K562 (cell line): ENCODE measurements around the gene GAB1. TPM values are rescaled to one million over a fixed set of nuclear protein-coding genes. Genes with fewer than 3 reads are reported as not detected.

Experiments used
- ATAC-seq: fragments of 200-7000 bp; cut with Tn5 transposase; 3 replicates; pipeline ENCODE4 v1.9.1; 2020; ENCODE audit warnings: moderate library complexity
- BruUV-seq: library from RNA; stranded (reverse); fragments of 400-500 nt; replicated peaks from 2 replicates; lab custom pipeline; 2021; lab: Mats Ljungman, UMichigan
- CTCF ChIA-PET: fragments of 300-600 bp; formaldehyde crosslinking; extraction: SDS; loops from one replicate; lab custom pipeline; 2021; ENCODE audit warnings: low intra/inter-chr PET ratio; lab: Yijun Ruan, JAX
- POLR2A ChIA-PET: fragments of 300-600, 350-650 bp; sonication (Branson Sonifier 250); formaldehyde crosslinking; extraction: SDS; loops from one replicate; lab custom pipeline; 2021; ENCODE audit warnings: antibody characterized with exemption, inconsistent platforms; lab: Yijun Ruan, JAX
- DNase-seq, 4 experiments: peaks; one replicate each; pipeline versions ENCODE4 v3.0.0 to v3.0.0-alpha.2; 2011 to 2018; ENCODE audit warnings: low spot score in 3 of 4, mixed read lengths in 3 of 4; ENCODE audit errors: extremely low read depth in 1 of 4
- FAIRE-seq: peaks from 2 replicates; lab custom pipeline; 2011; peaks lifted over from hg19 to GRCh38; lab: Jason Lieb, UNC
- H2AFZ ChIP-seq: 2 replicates; pipeline ENCODE4 v1.6.0; 2011; ENCODE audit warnings: low read depth, low read length, control low read depth, inconsistent platforms
- H3K27ac ChIP-seq: fragments of 200-600 bp; 3 replicates; pipeline ENCODE4 v1.8.0; 2011; ENCODE audit warnings: low read depth, mild to moderate bottlenecking, control low read depth, inconsistent platforms, low read length, moderate library complexity, mixed read lengths; ENCODE audit errors: extremely low read depth
- H3K27me3 ChIP-seq, 2 experiments: fragments of 300-600 bp in 1 of 2; 2 replicates in 1 of 2; 3 replicates in 1 of 2; pipeline versions ENCODE4 v1.6.0 to v1.8.0; 2011; ENCODE audit warnings: inconsistent platforms in 2 of 2, low read length in 2 of 2, mild to moderate bottlenecking in 1 of 2, mixed read lengths in 1 of 2, moderate library complexity in 1 of 2; ENCODE audit not compliant: control insufficient read depth in 2 of 2, insufficient read depth in 2 of 2
- H3K36me3 ChIP-seq: fragments of 300-600 bp; 3 replicates; pipeline ENCODE4 v1.8.0; 2011; ENCODE audit warnings: mild to moderate bottlenecking, low read length, inconsistent platforms; ENCODE audit not compliant: control insufficient read depth, insufficient read depth
- H3K4me1 ChIP-seq, 2 experiments: fragments of 200-600 bp in 1 of 2; replicated peaks in 1 of 2; 2 replicates in 1 of 2; 3 replicates in 1 of 2; pipeline versions ENCODE4 v1.5.1 to v1.8.0; 2011; ENCODE audit warnings: inconsistent platforms in 2 of 2, low read length in 2 of 2, mild to moderate bottlenecking in 1 of 2, mixed read lengths in 1 of 2, moderate library complexity in 1 of 2; ENCODE audit not compliant: control insufficient read depth in 2 of 2, insufficient read depth in 2 of 2
- H3K4me2 ChIP-seq: 2 replicates; pipeline ENCODE4 v1.6.1; 2011; ENCODE audit warnings: low read length, control low read depth, inconsistent platforms, mixed read lengths; ENCODE audit not compliant: insufficient read depth
- H3K4me3 ChIP-seq: fragments of 200-600 bp; sonication (generic), shearing (Covaris generic); 2 replicates; pipeline ENCODE4 v1.5.1; 2016; ENCODE audit warnings: control low read depth, inconsistent platforms
- H3K79me2 ChIP-seq: fragments of 200-600 bp; 3 replicates; pipeline ENCODE4 v1.8.0; 2011; ENCODE audit warnings: low read length, inconsistent platforms; ENCODE audit not compliant: control insufficient read depth, insufficient read depth
- H3K9ac ChIP-seq, 2 experiments: 2 replicates each; pipeline versions ENCODE4 v1.6.0 to v1.6.1; 2011; ENCODE audit warnings: low read depth in 2 of 2, low read length in 2 of 2, control low read depth in 1 of 2, inconsistent platforms in 1 of 2, mild to moderate bottlenecking in 1 of 2, mixed read lengths in 1 of 2; ENCODE audit not compliant: insufficient read depth in 1 of 2
- H3K9me1 ChIP-seq: one replicate; pipeline ENCODE4 v1.6.0; 2011; ENCODE audit warnings: inconsistent platforms, mild to moderate bottlenecking, low read length, moderate library complexity; ENCODE audit not compliant: control insufficient read depth, insufficient read depth
- H3K9me3 ChIP-seq: replicated peaks from 2 replicates; pipeline ENCODE4 v1.5.1; 2011; ENCODE audit warnings: low read depth, low read length, inconsistent platforms; ENCODE audit not compliant: control insufficient read depth, insufficient read depth
- H4K20me1 ChIP-seq: replicated peaks from 2 replicates; pipeline ENCODE4 v1.6.1; 2011; ENCODE audit warnings: low read length, inconsistent platforms, mixed read lengths; ENCODE audit not compliant: control insufficient read depth, insufficient read depth
- ATF2 ChIP-seq: sonication (generic); formaldehyde crosslinking; IDR thresholded peaks from 2 replicates; pipeline ENCODE4 v1.8.1; 2022; ENCODE audit warnings: missing genetic modification reagents
- ATF7 ChIP-seq: fragments of 450-650 bp; IDR thresholded peaks from 2 replicates; pipeline ENCODE4 v1.7.1; 2014; ENCODE audit warnings: mild to moderate bottlenecking, moderate library complexity
- DPF2 ChIP-seq: fragments of 450-650 bp; IDR thresholded peaks from 2 replicates; pipeline ENCODE4 v1.6.1; 2016
- ETS1 ChIP-seq: conservative IDR thresholded peaks from 2 replicates; pipeline ENCODE4 v1.6.1; 2011; ENCODE audit warnings: low read depth, mild to moderate bottlenecking, low read length; ENCODE audit not compliant: control insufficient read depth
- IFI16 ChIP-seq: fragments of 250-450 bp; sonication (Bioruptor Pico); IDR thresholded peaks from 2 replicates; pipeline ENCODE4 v2.1.2; 2022; ENCODE audit warnings: mild to moderate bottlenecking, inconsistent platforms
- LARP7 ChIP-seq: fragments of 450-650 bp; IDR thresholded peaks from 2 replicates; pipeline ENCODE4 v1.6.1; 2016
- MAFF ChIP-seq: IDR thresholded peaks from 2 replicates; pipeline ENCODE4 v1.6.1; 2012; ENCODE audit warnings: low read length, improper control_type of control experiment
- MCM3 ChIP-seq: fragments of 450-650 bp; IDR thresholded peaks from 2 replicates; pipeline ENCODE4 v1.6.1; 2016
- MLX ChIP-seq, 2 experiments: fragments of 450-650 bp in 1 of 2; sonication (generic) in 1 of 2; formaldehyde crosslinking; conservative IDR thresholded peaks; 2 replicates each; pipeline versions ENCODE4 v1.4.0 to v1.8.1; 2020 to 2022; ENCODE audit warnings: mild to moderate bottlenecking in 1 of 2, missing genetic modification reagents in 1 of 2
- PRDM10 ChIP-seq: fragments of 450-650 bp; IDR thresholded peaks from 2 replicates; pipeline ENCODE4 v1.6.1; 2018; ENCODE audit not compliant: partially characterized antibody
- RAD21 ChIP-seq, 2 experiments: fragments of 250-450 bp in 1 of 2; fragments of 450-650 bp in 1 of 2; sonication (Bioruptor Pico) in 1 of 2; formaldehyde crosslinking in 1 of 2; IDR thresholded peaks in 1 of 2; conservative IDR thresholded peaks in 1 of 2; 2 replicates each; pipeline versions ENCODE4 v1.4.0 to v1.8.0; 2020 to 2022; ENCODE audit warnings: mild to moderate bottlenecking in 2 of 2, moderate library complexity in 1 of 2
- RAD51 ChIP-seq: fragments of 450-650 bp; IDR thresholded peaks from 2 replicates; pipeline ENCODE4 v1.7.1; 2016; ENCODE audit warnings: low read depth, mild to moderate bottlenecking, borderline replicate concordance
- RFX1 ChIP-seq: fragments of 450-650 bp; IDR thresholded peaks from 2 replicates; pipeline ENCODE4 v1.6.1; 2016; ENCODE audit warnings: mild to moderate bottlenecking, moderate library complexity
- SLC30A9 ChIP-seq: fragments of 250-450 bp; sonication (Bioruptor Pico); IDR thresholded peaks from 2 replicates; pipeline ENCODE4 v1.8.0; 2022; ENCODE audit warnings: mild to moderate bottlenecking, moderate library complexity
- ZNF140 ChIP-seq: fragments of 250-450 bp; sonication (Bioruptor Pico); IDR thresholded peaks from 2 replicates; pipeline ENCODE4 v1.8.0; 2021; ENCODE audit warnings: moderate library complexity, mild to moderate bottlenecking, inconsistent platforms
- ZNF184 ChIP-seq: sonication (generic); formaldehyde crosslinking; IDR thresholded peaks from 2 replicates; pipeline ENCODE4 v1.5.0; 2020; ENCODE audit warnings: missing genetic modification reagents
- ZNF695 ChIP-seq: fragments of 450-650 bp; formaldehyde crosslinking; IDR thresholded peaks from 2 replicates; pipeline ENCODE4 v1.4.0; 2020; ENCODE audit warnings: mild to moderate bottlenecking, moderate library complexity
- WGBS: fragments of 100-300 bp; shearing (Covaris generic); methylation state at CpG from one replicate; pipeline ENCODE4 v1.1.6; 2016; ENCODE audit warnings: low coverage, mixed read lengths; ENCODE audit not compliant: insufficient coverage; ENCODE audit errors: missing lambda C conversion rate; 5-methylcytosine and 5-hydroxymethylcytosine counted together
- in situ Hi-C: fragments of 300-500 bp; cut with MboI; formaldehyde crosslinking; loops from 4 replicates; pipeline ENCODE4 v1.15.0; 2018; ENCODE audit warnings: inconsistent platforms, mixed read lengths
- intact Hi-C: fragments of 100-400 bp; cut with micrococcal nuclease; formaldehyde crosslinking; loops from 2 replicates; pipeline ENCODE4 v1.14.2; 2022
- polyA plus RNA-seq, 8 experiments: library from polyadenylated mRNA; depleted of rRNA in 4 of 8; stranded (reverse) in 5 of 8; unstranded in 3 of 8; fragments of >200 nt; fragmentation: Nextera tagmentation in 2 of 8; fragmentation: Illumina TruSeq in 1 of 8; extraction: Ambion mirVana in 2 of 8; extraction: Trizol in 1 of 8; gene quantifications; 2 replicates each; pipeline versions ENCODE4 v1.2.1 to v1.2.3, GENCODE V29; 2011 to 2014; ENCODE audit warnings: inconsistent platforms in 1 of 8, missing spikeins in 1 of 8
- total RNA-seq, 7 experiments: library from RNA; depleted of rRNA in 6 of 7; stranded (reverse); fragments of >200 nt in 6 of 7; fragmentation: Illumina TruSeq in 2 of 7; extraction: Trizol in 2 of 7; gene quantifications; 2 replicates each; pipeline versions ENCODE4 v1.2.1 to v1.2.3, GENCODE V29; 2011 to 2021; ENCODE audit warnings: low replicate concordance in 1 of 7

Gene GAB1
- total and polyA plus RNA-seq, 9 of the 15 experiments (the other 6 are each of a cell fraction or from before 2014, with no cell fraction given) = 1.3 to 14.6 (median 7.5) TPM

GRCh38 chr4:143313996-143314395 is 22.7 kb upstream of the GAB1 start (continued):
- no peak for TF ChIP-seq PRDM10
- no peak for TF ChIP-seq MAFF
- TF ChIP-seq RAD21 (CRISPR knock-in tag; conservative IDR thresholded peaks at IDR 0.05 in 1 of 2, IDR thresholded peaks at IDR 0.05 in 1 of 2) = no peak
- no peak for TF ChIP-seq ZNF140 (CRISPR knock-in tag)
- no peak for TF ChIP-seq RAD51
- no peak for TF ChIP-seq RFX1

- Histone ChIP-seq H3K9me1 (no peaks in the 10 kb centered on the region), H4K20me1 (no peaks in the 10 kb centered on the region), H3K4me2 (no peak overlapping the region), H3K4me3 (no peak overlapping the region), H3K27ac (no peak overlapping the region), H3K27me3 (no peaks in the 10 kb centered on the region), H3K4me1 (no peaks in the 10 kb centered on the region), H2AFZ (no peak overlapping the region), H3K36me3 (no peaks in the 10 kb centered on the region), H3K9ac (no peak overlapping the region), H3K79me2 (no peaks in the 10 kb centered on the region), H3K9me3 (no peaks in the 10 kb centered on the region)
- DNase-seq = no peak
- CTCF ChIA-PET = no interaction called here
- WGBS = 0% methylated on average over 1 of the region's 1 CpG
- peak; percentile 44; the same call in 1 of the 3 replicates for ATAC-seq
- no TSS peak for BruUV-seq
- intact Hi-C loops (no loop called here), in situ Hi-C loops (no loop called here)
- POLR2A ChIA-PET = interaction anchor here (0.6 kb wide), 1 partner anchor 158 kb away, joined by 4 read pairs; no protein-coding TSS in a partner anchor
- no peak for FAIRE-seq
- TF ChIP-seq MLX (CRISPR knock-in tag; conservative IDR thresholded peaks at IDR 0.05) (no peak), ETS1 (no peak), SLC30A9 (CRISPR knock-in tag) (no peak), DPF2 (no peak), ATF2 (CRISPR knock-in tag) (no peak), IFI16 (no peak), LARP7 (no peak), ATF7 (no peak), MCM3 (no peak), ZNF695 (CRISPR knock-in tag) (no peak), ZNF184 (no peak)
Measured at GRCh38 chr4:143320113-143320512, 16.6 kb upstream of the GAB1 start.
